ENCODE results near the gene HIF1A. TPM values are rescaled to one million over a fixed set of nuclear protein-coding genes. Genes with fewer than 3 reads are reported as not detected.

Gene HIF1A
- total and polyA plus RNA-seq, 2 of the 13 experiments (the other 11 are each of a cell fraction or from before 2014, with no cell fraction given): 41.0 to 126 TPM

- TF ChIP-seq DNMT3B (CRISPR knock-in tag; conservative IDR thresholded peaks at IDR 0.05) (no peak), KDM3A (CRISPR knock-in tag; IDR thresholded peaks at IDR 0.05; ENCODE audit: low read depth) (peak; percentile 61; the same call in 1 of the 2 replicates), ZNF260 (CRISPR knock-in tag; IDR thresholded peaks at IDR 0.05; ENCODE audit: borderline replicate concordance, low read depth) (no peak), ZNF746 (CRISPR knock-in tag; IDR thresholded peaks at IDR 0.05) (no peak; the same call in 1 of the 2 replicates), CEBPB (IDR thresholded peaks at IDR 0.05; ENCODE audit: borderline replicate concordance, low read depth, low read length) (no peak), RERE (CRISPR knock-in tag; IDR thresholded peaks at IDR 0.05; ENCODE audit: low read depth) (no peak), ZBTB1 (CRISPR knock-in tag; IDR thresholded peaks at IDR 0.05; ENCODE audit: borderline replicate concordance) (no peak), ZNF513 (CRISPR knock-in tag; conservative IDR thresholded peaks at IDR 0.05) (no peak), KLF16 (CRISPR knock-in tag; IDR thresholded peaks at IDR 0.05) (no peak), BCL3 (CRISPR knock-in tag; IDR thresholded peaks at IDR 0.05) (no peak), ZNF441 (CRISPR knock-in tag; IDR thresholded peaks at IDR 0.05; ENCODE audit: borderline replicate concordance) (no peak; the same call in 1 of the 2 replicates), YEATS4 (CRISPR knock-in tag; IDR thresholded peaks at IDR 0.05; ENCODE audit: borderline replicate concordance) (peak; percentile 61), ZSCAN30 (CRISPR knock-in tag; IDR thresholded peaks at IDR 0.05) (peak; percentile 91), PRDM15 (CRISPR knock-in tag; IDR thresholded peaks at IDR 0.05) (peak; percentile 68; the same call in 1 of the 2 replicates)
Observed at GRCh38 chr14:61695695-61696527, 598 bp downstream of the HIF1A start (continued).

Data from HepG2 (cell line).